ENCODE data around the gene SIPA1L3.

The SIPA1L3 gene

DNA sequence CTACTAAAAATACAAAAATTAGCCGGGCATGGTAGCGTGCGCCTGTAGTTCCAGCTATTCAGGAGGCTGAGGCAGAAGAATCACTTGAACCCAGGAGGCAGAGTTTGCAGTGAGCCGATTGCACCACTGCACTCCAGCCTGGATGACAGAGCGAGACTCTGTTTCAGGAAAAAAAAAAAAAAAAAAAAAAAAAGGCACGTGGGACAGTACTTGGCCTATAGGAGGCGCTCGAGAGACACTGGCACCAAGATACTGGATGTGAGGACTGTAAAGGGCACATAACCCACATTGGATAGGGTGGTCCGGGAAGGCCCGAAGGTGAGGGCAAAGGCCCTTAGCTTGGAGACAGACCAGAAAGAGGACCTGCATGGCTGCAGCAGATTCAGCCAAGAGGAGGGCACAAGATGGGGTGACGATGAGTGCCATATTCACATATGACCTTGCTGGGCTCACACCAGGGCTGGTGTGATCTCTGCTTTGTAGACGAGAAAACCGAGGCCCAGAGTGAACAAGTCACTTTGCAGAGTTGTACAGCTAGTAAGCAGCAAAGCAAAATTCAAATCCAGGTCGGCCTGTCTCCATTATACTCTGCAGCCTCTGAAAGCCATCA lies 227.6 kb downstream of the SIPA1L3 start:
- no peak overlapping the region for H3K4me3 ChIP-seq (ENCODE audit: low read length)
- H3K79me2 ChIP-seq (ENCODE audit: low read length), result no peaks in the 10 kb centered on the region
- H3K4me2 ChIP-seq (ENCODE audit: low read length), result no peak overlapping the region
- TF ChIP-seq, protein P1, sequence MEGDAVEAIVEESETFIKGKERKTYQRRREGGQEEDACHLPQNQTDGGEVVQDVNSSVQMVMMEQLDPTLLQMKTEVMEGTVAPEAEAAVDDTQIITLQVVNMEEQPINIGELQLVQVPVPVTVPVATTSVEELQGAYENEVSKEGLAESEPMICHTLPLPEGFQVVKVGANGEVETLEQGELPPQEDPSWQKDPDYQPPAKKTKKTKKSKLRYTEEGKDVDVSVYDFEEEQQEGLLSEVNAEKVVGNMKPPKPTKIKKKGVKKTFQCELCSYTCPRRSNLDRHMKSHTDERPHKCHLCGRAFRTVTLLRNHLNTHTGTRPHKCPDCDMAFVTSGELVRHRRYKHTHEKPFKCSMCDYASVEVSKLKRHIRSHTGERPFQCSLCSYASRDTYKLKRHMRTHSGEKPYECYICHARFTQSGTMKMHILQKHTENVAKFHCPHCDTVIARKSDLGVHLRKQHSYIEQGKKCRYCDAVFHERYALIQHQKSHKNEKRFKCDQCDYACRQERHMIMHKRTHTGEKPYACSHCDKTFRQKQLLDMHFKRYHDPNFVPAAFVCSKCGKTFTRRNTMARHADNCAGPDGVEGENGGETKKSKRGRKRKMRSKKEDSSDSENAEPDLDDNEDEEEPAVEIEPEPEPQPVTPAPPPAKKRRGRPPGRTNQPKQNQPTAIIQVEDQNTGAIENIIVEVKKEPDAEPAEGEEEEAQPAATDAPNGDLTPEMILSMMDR (IDR thresholded peaks at IDR 0.05; ENCODE audit: low read depth, low read length), result peak; percentile 53
- no peak for TF ChIP-seq EZH2phosphoT487 (IDR thresholded peaks at IDR 0.05; ENCODE audit: low read depth)
- H3K9ac ChIP-seq (ENCODE audit: low read length), result no peak overlapping the region
- no peak overlapping the region for H3K27ac ChIP-seq (ENCODE audit: low read length)
- H3K9me3 ChIP-seq (ENCODE audit: insufficient read depth, low read length), result no peaks in the 10 kb centered on the region
- no peaks in the 10 kb centered on the region for H3K27me3 ChIP-seq (ENCODE audit: low read depth, low read length)
- H3K4me1 ChIP-seq (ENCODE audit: low read length), result no peaks in the 10 kb centered on the region
- no peak overlapping the region for H2AFZ ChIP-seq (ENCODE audit: low read depth, low read length)
- H3K36me3 ChIP-seq (replicated peaks; ENCODE audit: low read depth, low read length), result no peaks in the 10 kb centered on the region
- H4K20me1 ChIP-seq (ENCODE audit: insufficient read depth, low read length), result no peaks in the 10 kb centered on the region

- H3K36me3 ChIP-seq (replicated peaks; ENCODE audit: low read depth, low read length), result no peaks in the 10 kb centered on the region
- no peaks in the 10 kb centered on the region for H4K20me1 ChIP-seq (ENCODE audit: insufficient read depth, low read length)
- H3K4me1 ChIP-seq (ENCODE audit: low read length), result no peaks in the 10 kb centered on the region
- H3K4me3 ChIP-seq (ENCODE audit: low read length), result no peak overlapping the region
- TF ChIP-seq, protein P1 (IDR thresholded peaks at IDR 0.05; ENCODE audit: low read depth, low read length), result no peak
- TF ChIP-seq EZH2phosphoT487 (IDR thresholded peaks at IDR 0.05; ENCODE audit: low read depth), result no peak
- H3K27ac ChIP-seq (ENCODE audit: low read length), result no peak overlapping the region
- no peak overlapping the region for H3K4me2 ChIP-seq (ENCODE audit: low read length)
- H3K27me3 ChIP-seq (ENCODE audit: low read depth, low read length), result no peaks in the 10 kb centered on the region
- H3K9me3 ChIP-seq (ENCODE audit: insufficient read depth, low read length), result no peaks in the 10 kb centered on the region
- H3K9ac ChIP-seq (ENCODE audit: low read length), result no peak overlapping the region
- no peak overlapping the region for H2AFZ ChIP-seq (ENCODE audit: low read depth, low read length)
- H3K79me2 ChIP-seq (ENCODE audit: low read length), result no peaks in the 10 kb centered on the region
Observed at GRCh38 chr19:38135150-38135998, 228.4 kb downstream of the SIPA1L3 start.

DNA sequence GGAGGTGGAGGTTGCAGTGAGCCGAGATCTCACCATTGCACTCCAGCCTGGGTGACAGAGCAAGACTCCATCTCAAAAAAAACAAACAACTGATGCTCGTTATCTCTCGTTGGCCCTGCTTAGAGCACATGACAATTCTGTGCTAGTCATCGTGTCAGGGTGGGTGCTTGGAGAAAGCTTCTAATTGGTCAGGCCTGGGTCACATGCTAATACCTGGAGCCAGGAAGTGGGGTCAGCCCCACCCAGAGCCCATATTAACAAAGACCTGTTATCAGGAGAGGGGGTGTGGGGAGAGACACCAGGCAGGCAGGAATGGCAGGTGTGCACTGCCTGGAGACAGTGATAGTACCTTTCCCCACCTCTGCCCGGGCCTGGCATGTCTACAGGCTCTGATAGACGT lies 232.1 kb downstream of the SIPA1L3 start:
- no peaks in the 10 kb centered on the region for H3K79me2 ChIP-seq (ENCODE audit: low read length)
- H3K9me3 ChIP-seq (ENCODE audit: insufficient read depth, low read length), result no peaks in the 10 kb centered on the region
- no peak overlapping the region for H3K9ac ChIP-seq (ENCODE audit: low read length)
- no peaks in the 10 kb centered on the region for H4K20me1 ChIP-seq (ENCODE audit: insufficient read depth, low read length)
- H3K27me3 ChIP-seq (ENCODE audit: low read depth, low read length), result no peaks in the 10 kb centered on the region
- no peak overlapping the region for H2AFZ ChIP-seq (ENCODE audit: low read depth, low read length)
- H3K4me3 ChIP-seq (ENCODE audit: low read length), result no peak overlapping the region
- H3K27ac ChIP-seq (ENCODE audit: low read length), result no peak overlapping the region
- no peaks in the 10 kb centered on the region for H3K4me1 ChIP-seq (ENCODE audit: low read length)
- peaks cover 4% of the 10 kb centered on the region for H3K36me3 ChIP-seq (replicated peaks; ENCODE audit: low read depth, low read length)
- TF ChIP-seq, protein P1 (IDR thresholded peaks at IDR 0.05; ENCODE audit: low read depth, low read length), result no peak
- TF ChIP-seq EZH2phosphoT487 (IDR thresholded peaks at IDR 0.05; ENCODE audit: low read depth), result no peak
- H3K4me2 ChIP-seq (ENCODE audit: low read length), result no peak overlapping the region

GRCh38 chr19:38141108-38141507 lies 234.1 kb downstream of the SIPA1L3 start:
- Histone ChIP-seq H4K20me1 (ENCODE audit: insufficient read depth, low read length) (no peaks in the 10 kb centered on the region), H3K4me2 (ENCODE audit: low read length) (no peak overlapping the region), H2AFZ (ENCODE audit: low read depth, low read length) (no peak overlapping the region), H3K79me2 (ENCODE audit: low read length) (no peaks in the 10 kb centered on the region), H3K9me3 (ENCODE audit: insufficient read depth, low read length) (no peaks in the 10 kb centered on the region), H3K27me3 (ENCODE audit: low read depth, low read length) (no peaks in the 10 kb centered on the region), H3K36me3 (replicated peaks; ENCODE audit: low read depth, low read length) (peaks cover 9% of the 10 kb centered on the region), H3K4me1 (ENCODE audit: low read length) (no peaks in the 10 kb centered on the region), H3K27ac (ENCODE audit: low read length) (no peak overlapping the region), H3K4me3 (ENCODE audit: low read length) (no peak overlapping the region), H3K9ac (ENCODE audit: low read length) (no peak overlapping the region)
- no peak for TF ChIP-seq EZH2phosphoT487 (IDR thresholded peaks at IDR 0.05; ENCODE audit: low read depth)
- TF ChIP-seq, protein P1 (IDR thresholded peaks at IDR 0.05; ENCODE audit: low read depth, low read length), result no peak

Data from OCI-LY3 (cell line).